Cardiac muscle cell (in vitro differentiated cells and primary cell): ENCODE measurements around the gene TMTC1. TPM values are rescaled to one million over a fixed set of nuclear protein-coding genes. Genes with fewer than 3 reads are reported as not detected.

Source experiments
- DNase-seq, 2 donors: peaks; one replicate each; pipeline versions ENCODE4 v3.0.0 to v3.0.0-alpha.2; 2010 to 2017; ENCODE audit warnings: low read depth in 1 of 2, low spot score in 1 of 2
- H3K27ac ChIP-seq: fragments of 200-600 bp; sonication (generic); 2 replicates; pipeline ENCODE4 v1.5.1; 2016
- H3K27me3 ChIP-seq: fragments of 200-600 bp; sonication (generic); 2 replicates; pipeline ENCODE4 v1.6.0; 2016; ENCODE audit warnings: control low read depth
- H3K36me3 ChIP-seq: fragments of 200-600 bp; sonication (generic); 2 replicates; pipeline ENCODE4 v1.5.1; 2016; ENCODE audit warnings: control low read depth
- H3K4me1 ChIP-seq: fragments of 200-600 bp; sonication (generic); 2 replicates; pipeline ENCODE4 v1.8.1; 2017; ENCODE audit warnings: low read depth, mild to moderate bottlenecking, mixed run types
- H3K4me3 ChIP-seq: fragments of 200-600 bp; sonication (generic); 2 replicates; pipeline ENCODE4 v1.5.1; 2016; ENCODE audit warnings: mild to moderate bottlenecking
- H3K9me3 ChIP-seq: fragments of 200-600 bp; sonication (generic); 2 replicates; pipeline ENCODE4 v1.5.1; 2017; ENCODE audit warnings: low read depth, mild to moderate bottlenecking, control low read depth
- CTCF ChIP-seq: IDR thresholded peaks from 2 replicates; pipeline ENCODE4 v1.5.1; 2012; ENCODE audit warnings: low read depth, mild to moderate bottlenecking, low read length
- polyA plus RNA-seq: library from polyadenylated mRNA; unstranded; fragments of >200 nt; fragmentation: Nextera tagmentation; extraction: Ambion mirVana; gene quantifications from 2 replicates; pipeline ENCODE4 v1.2.1, GENCODE V29; 2016
- total RNA-seq: library from RNA; depleted of rRNA; stranded (reverse); fragments of >200 nt; gene quantifications from 2 replicates; pipeline ENCODE4 v1.2.3, GENCODE V29; 2016

The TMTC1 gene
- total and polyA plus RNA-seq, 2 experiments from 2014 or later, result 16.0 to 25.3 TPM

GRCh38 chr12:29608581-29608980, 175.2 kb downstream of the TMTC1 start:
- H3K4me1 ChIP-seq, result peaks cover 33% of the 10 kb centered on the region
- TF ChIP-seq CTCF, result no peak
- peak overlapping the region; percentile 59 for H3K27ac ChIP-seq
- peak in 1 of 2 donors; percentile 41 for DNase-seq
- H3K9me3 ChIP-seq, result no peaks in the 10 kb centered on the region
- H3K27me3 ChIP-seq, result no peaks in the 10 kb centered on the region
- no peaks in the 10 kb centered on the region for H3K36me3 ChIP-seq
- no peak overlapping the region for H3K4me3 ChIP-seq

GRCh38 chr12:29599381-29599780, 184.4 kb downstream of the TMTC1 start:
- TF ChIP-seq CTCF, result no peak
- Histone ChIP-seq H3K4me3 (no peak overlapping the region), H3K27me3 (no peaks in the 10 kb centered on the region), H3K27ac (no peak overlapping the region), H3K36me3 (no peaks in the 10 kb centered on the region), H3K9me3 (no peaks in the 10 kb centered on the region), H3K4me1 (no peaks in the 10 kb centered on the region)
- peak in 1 of 2 donors; percentile 71 for DNase-seq

DNA sequence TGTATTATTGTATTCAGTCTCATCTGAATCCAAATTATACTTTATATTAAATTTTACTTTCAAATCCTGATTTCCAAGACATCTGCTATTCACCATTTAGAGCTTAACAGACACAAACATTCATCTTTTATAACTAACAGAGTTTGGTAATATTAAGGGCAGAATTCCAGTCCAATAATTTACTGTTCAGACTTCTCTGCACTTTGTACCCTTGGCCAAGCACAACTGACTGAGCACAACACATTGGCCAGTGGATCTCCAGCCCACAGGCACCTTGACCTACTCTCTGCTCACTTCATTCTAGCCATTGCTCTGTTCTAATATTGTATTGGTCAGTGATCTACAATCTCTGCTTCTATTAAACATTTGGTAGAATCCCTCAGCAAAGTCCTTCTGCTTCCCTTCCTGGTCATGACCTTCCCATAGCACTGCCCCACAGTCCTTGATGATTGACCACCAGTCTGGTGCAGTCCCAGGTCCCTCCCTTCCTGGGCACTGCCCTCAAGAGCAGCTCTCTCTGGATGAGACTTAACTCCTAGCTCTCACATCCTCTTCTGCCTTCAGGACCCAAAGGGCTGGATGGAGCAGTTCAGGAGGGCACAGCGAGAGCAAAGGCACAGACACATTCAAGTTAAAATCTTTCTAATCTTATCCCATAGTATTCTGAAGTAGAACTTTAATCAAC, 188.5 kb downstream of the TMTC1 start:
- peaks cover 12% of the 10 kb centered on the region for H3K4me1 ChIP-seq
- DNase-seq, result no peak
- no peaks in the 10 kb centered on the region for H3K27me3 ChIP-seq
- H3K36me3 ChIP-seq, result no peaks in the 10 kb centered on the region
- H3K27ac ChIP-seq, result no peak overlapping the region
- H3K9me3 ChIP-seq, result no peaks in the 10 kb centered on the region
- no peak for TF ChIP-seq CTCF
- H3K4me3 ChIP-seq, result no peak overlapping the region

- H3K27me3 ChIP-seq, result no peaks in the 10 kb centered on the region
- no peaks in the 10 kb centered on the region for H3K9me3 ChIP-seq
- no peak for DNase-seq
- no peak for TF ChIP-seq CTCF
- H3K27ac ChIP-seq, result no peak overlapping the region
- no peak overlapping the region for H3K4me3 ChIP-seq
- no peaks in the 10 kb centered on the region for H3K36me3 ChIP-seq
- H3K4me1 ChIP-seq, result peaks cover 12% of the 10 kb centered on the region
Observed at GRCh38 chr12:29593001-29593400, 190.7 kb downstream of the TMTC1 start.

DNA sequence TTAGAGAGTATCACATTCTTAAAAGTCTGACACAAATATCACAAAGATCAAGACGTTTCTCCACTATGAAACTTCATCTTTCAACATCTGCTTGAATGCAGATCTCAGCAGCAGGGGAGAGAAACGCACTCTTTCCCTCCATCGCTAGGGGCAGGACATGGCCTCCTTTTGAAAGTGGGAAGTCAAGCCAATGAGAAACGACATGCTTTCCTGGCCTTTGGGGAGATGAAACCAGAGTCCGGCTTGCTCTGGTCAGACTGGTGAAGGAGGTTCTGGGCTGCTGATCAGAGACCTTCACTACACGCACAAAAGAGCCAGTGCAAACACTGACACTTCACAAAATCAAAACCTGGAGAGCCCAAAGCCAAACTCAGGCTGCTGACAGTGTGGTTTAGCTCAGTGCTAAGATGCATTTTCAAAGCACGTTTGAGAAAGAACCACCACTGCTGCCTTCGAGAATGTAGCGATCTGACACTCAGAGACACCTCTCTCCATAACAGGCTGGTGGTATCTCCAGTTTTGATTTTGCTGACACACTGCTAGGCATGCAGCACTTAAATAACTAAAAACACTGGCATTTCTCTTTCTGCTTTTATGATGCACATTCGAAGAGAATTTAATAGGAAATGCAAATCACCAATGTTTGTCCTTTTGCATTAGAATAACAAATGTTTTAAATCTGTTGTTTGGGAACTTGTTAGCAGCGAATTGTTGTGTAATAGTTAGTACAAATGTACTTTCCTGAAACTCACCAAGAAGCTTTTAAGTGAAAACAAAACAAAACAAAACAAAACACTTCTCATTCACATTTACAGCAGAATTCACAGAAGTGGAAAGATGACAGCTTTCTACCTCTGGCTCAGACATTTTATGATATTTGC, 192.4 kb downstream of the TMTC1 start:
- Histone ChIP-seq H3K4me1 (peaks cover 12% of the 10 kb centered on the region), H3K27me3 (no peaks in the 10 kb centered on the region), H3K36me3 (no peaks in the 10 kb centered on the region), H3K4me3 (no peak overlapping the region), H3K27ac (peak overlapping the region; percentile 20), H3K9me3 (no peaks in the 10 kb centered on the region)
- peak; percentile 64 for TF ChIP-seq CTCF
- peak; percentile 57 to 70 for DNase-seq
